Upper lobe of left lung (tissue), 6 donors: ENCODE results near the gene PBX3. TPM values are rescaled to one million over a fixed set of nuclear protein-coding genes. Genes with fewer than 3 reads are reported as not detected.

ENCODE experiments used
- ATAC-seq, 2 donors: fragments of 200-7000 bp; cut with Tn5 transposase; one replicate each; pipeline ENCODE4 v1.9.1; 2022; ENCODE audit warnings: mild to moderate bottlenecking in 2 of 2, moderate library complexity in 2 of 2; ENCODE audit not compliant: low FRiP score in 2 of 2
- DNase-seq, 2 donors: peaks; one replicate each; pipeline ENCODE4 v3.0.0-alpha.2; 2019 to 2020
- H3K27ac ChIP-seq, 4 donors: fragments of 200-600 bp; sonication (generic); one replicate each; pipeline ENCODE4 v1.5.1; 2016 to 2019
- H3K27me3 ChIP-seq, 4 donors: fragments of 200-600 bp; sonication (generic); one replicate each; pipeline ENCODE4 v1.5.1; 2017 to 2019
- H3K36me3 ChIP-seq, 4 donors: fragments of 200-600 bp; sonication (generic); one replicate each; pipeline ENCODE4 v1.5.1; 2016 to 2019
- H3K4me1 ChIP-seq, 4 donors: fragments of 200-600 bp; sonication (generic); one replicate each; pipeline ENCODE4 v1.5.1; 2018 to 2019
- H3K4me3 ChIP-seq, 4 donors: fragments of 200-600 bp; sonication (generic); one replicate each; pipeline ENCODE4 v1.5.1; 2017 to 2019; ENCODE audit warnings: mild to moderate bottlenecking in 2 of 4, moderate library complexity in 1 of 4
- H3K9me3 ChIP-seq, 4 donors: fragments of 200-600 bp; sonication (generic); one replicate each; pipeline ENCODE4 v1.5.1; 2018 to 2019
- CTCF ChIP-seq, 6 experiments: fragments of 450-650 bp in 4 of 6; fragments of 200-600 bp in 2 of 6; sonication (generic) in 2 of 6; IDR thresholded peaks; one replicate each; pipeline ENCODE4 v1.5.1; 2016 to 2019; ENCODE audit warnings: antibody characterized with exemption in 6 of 6
- EP300 ChIP-seq, 4 donors: sonication (generic); formaldehyde crosslinking; IDR thresholded peaks; one replicate each; pipeline ENCODE4 v1.5.1; 2017; ENCODE audit warnings: antibody characterized with exemption in 4 of 4, control low read depth in 2 of 4
- POLR2A ChIP-seq, 4 donors: fragments of 450-650 bp; IDR thresholded peaks; one replicate each; pipeline ENCODE4 v1.5.1; 2016 to 2017; ENCODE audit warnings: antibody characterized with exemption in 4 of 4, mild to moderate bottlenecking in 2 of 4
- POLR2AphosphoS5 ChIP-seq, 2 donors: sonication (generic); formaldehyde crosslinking; IDR thresholded peaks; one replicate each; pipeline ENCODE4 v1.5.1; 2017; ENCODE audit warnings: antibody characterized with exemption in 2 of 2
- WGBS, 2 donors: methylation state at CpG; one replicate each; pipeline ENCODE4 v1.1.5; 2017 to 2018; 5-methylcytosine and 5-hydroxymethylcytosine counted together
- total RNA-seq, 6 donors: library from RNA; depleted of rRNA in 4 of 6; stranded (reverse); fragments of >200 nt in 4 of 6; gene quantifications; one replicate each; pipeline versions ENCODE4 v1.1.0 to v1.2.1, GENCODE V29; 2016 to 2021
- donor health status: DM: no; HTN: no; CAD: no; lungs with moderate emphysema.
- donor health status: DM: no; HTN: yes; CAD: no; lungs with severe emphysema.

Gene PBX3
- total RNA-seq, 6 donors from 2014 or later: 25.7 to 57.6 (median 41.9) TPM

- ATAC-seq: no peak
- Histone ChIP-seq H3K27me3 (no peaks in the 10 kb centered on the region), H3K4me1 (no peaks in the 10 kb centered on the region), H3K27ac (no peak overlapping the region), H3K36me3 (no peaks in the 10 kb centered on the region), H3K9me3 (no peaks in the 10 kb centered on the region), H3K4me3 (no peak overlapping the region)
- TF ChIP-seq EP300 (IDR thresholded peaks at IDR 0.05) (no peak), POLR2A (IDR thresholded peaks at IDR 0.05) (no peak), POLR2AphosphoS5 (IDR thresholded peaks at IDR 0.05) (no peak), CTCF (IDR thresholded peaks at IDR 0.05) (no peak)
- no peak for DNase-seq
- 90 to 91% methylated on average over 14 of the region's 14 CpGs for WGBS, 2 donors
These were observed 238.2 kb downstream of the PBX3 start for GRCh38 chr9:125985142-125985997.

- WGBS, 2 donors: 86 to 93% methylated on average over 8 to 17 of the region's 17 CpGs
- Histone ChIP-seq H3K36me3 (no peaks in the 10 kb centered on the region), H3K4me1 (no peaks in the 10 kb centered on the region), H3K9me3 (no peaks in the 10 kb centered on the region), H3K27ac (no peak overlapping the region), H3K27me3 (no peaks in the 10 kb centered on the region), H3K4me3 (no peak overlapping the region)
- TF ChIP-seq POLR2A (IDR thresholded peaks at IDR 0.05) (no peak), CTCF (IDR thresholded peaks at IDR 0.05) (no peak), EP300 (IDR thresholded peaks at IDR 0.05) (no peak), POLR2AphosphoS5 (IDR thresholded peaks at IDR 0.05) (no peak)
- ATAC-seq (no peak), DNase-seq (no peak)
These were observed 239.0 kb downstream of the PBX3 start for GRCh38 chr9:125985998-125986655.

- WGBS, 2 donors: 69 to 86% methylated on average over 2 to 3 of the region's 3 CpGs
- Histone ChIP-seq H3K27ac (no peak overlapping the region), H3K36me3 (no peaks in the 10 kb centered on the region), H3K4me1 (no peaks in the 10 kb centered on the region), H3K27me3 (no peaks in the 10 kb centered on the region), H3K4me3 (no peak overlapping the region), H3K9me3 (no peaks in the 10 kb centered on the region)
- ATAC-seq (no peak), DNase-seq (no peak)
- no peak for TF ChIP-seq EP300 (IDR thresholded peaks at IDR 0.05)
- no peak for TF ChIP-seq CTCF (IDR thresholded peaks at IDR 0.05)
These were observed 239.8 kb downstream of the PBX3 start for GRCh38 chr9:125986966-125987365.

- DNase-seq (no peak), ATAC-seq (no peak)
- no peak for TF ChIP-seq EP300 (IDR thresholded peaks at IDR 0.05)
- TF ChIP-seq CTCF (IDR thresholded peaks at IDR 0.05): no peak
- TF ChIP-seq POLR2AphosphoS5 (IDR thresholded peaks at IDR 0.05): no peak
- no peak for TF ChIP-seq POLR2A (IDR thresholded peaks at IDR 0.05)
- Histone ChIP-seq H3K9me3 (no peaks in the 10 kb centered on the region), H3K4me3 (no peak overlapping the region), H3K4me1 (no peaks in the 10 kb centered on the region), H3K27ac (no peak overlapping the region), H3K27me3 (no peaks in the 10 kb centered on the region), H3K36me3 (no peaks in the 10 kb centered on the region)
- WGBS, 2 donors: 78 to 88% methylated on average over 5 of the region's 5 CpGs
These were observed 240.2 kb downstream of the PBX3 start for GRCh38 chr9:125987420-125987819.
